Measurements from ENCODE around the gene ERN2. TPM values are rescaled to one million over a fixed set of nuclear protein-coding genes. Genes with fewer than 3 reads are reported as not detected.
"Not testable (repeated sequence)": the region's sequence is repeated elsewhere in the genome, so short reads cannot be mapped to it uniquely, and the experiment has no call there.

ERN2 gene
- not detected in 2 replicates for total RNA-seq

GRCh38 chr16:23712976-23713375, at the start of gene ERN2:
TSS of gene ERN2 (minus strand) at chr16:23713222. CDS start at chr16:23713187, 35 bp downstream.
- DNase-seq (ENCODE audit: extremely low read depth, low read depth, low spot score), result no peak

GRCh38 chr16:23757937-23758619, 45.1 kb upstream of the ERN2 start:
- DNase-seq (ENCODE audit: extremely low read depth, low read depth, low spot score), result no peak

- no peak for DNase-seq (ENCODE audit: extremely low read depth, low read depth, low spot score)
Measured at GRCh38 chr16:23757116-23757515, 44.1 kb upstream of the ERN2 start.

GRCh38 chr16:23755484-23755809, 42.4 kb upstream of the ERN2 start:
- no peak for DNase-seq (ENCODE audit: extremely low read depth, low read depth, low spot score)

GRCh38 chr16:23754594-23755483, 41.8 kb upstream of the ERN2 start, which contains the start of gene CHP2:
TSS of gene CHP2 (plus strand) at chr16:23755026. CDS start at chr16:23755050, 24 bp downstream.
- no peak for DNase-seq (ENCODE audit: extremely low read depth, low read depth, low spot score)

GRCh38 chr16:23753908-23754593, 41.0 kb upstream of the ERN2 start:
- no peak for DNase-seq (ENCODE audit: extremely low read depth, low read depth, low spot score)

- not testable (repeated sequence) for DNase-seq (ENCODE audit: extremely low read depth, low read depth, low spot score)
Measured at GRCh38 chr16:23751053-23751452, 38.0 kb upstream of the ERN2 start.

GRCh38 chr16:23748630-23749029, 35.6 kb upstream of the ERN2 start:
- DNase-seq (ENCODE audit: extremely low read depth, low read depth, low spot score), result no peak

- DNase-seq (ENCODE audit: extremely low read depth, low read depth, low spot score), result no peak
Measured at GRCh38 chr16:23745263-23745662, 32.2 kb upstream of the ERN2 start.

- no peak for DNase-seq (ENCODE audit: extremely low read depth, low read depth, low spot score)
Measured at GRCh38 chr16:23742766-23743165, 29.7 kb upstream of the ERN2 start.

- DNase-seq (ENCODE audit: extremely low read depth, low read depth, low spot score), result no peak
Measured at GRCh38 chr16:23741675-23742303, 28.8 kb upstream of the ERN2 start.

- no peak for DNase-seq (ENCODE audit: extremely low read depth, low read depth, low spot score)
Measured at GRCh38 chr16:23739516-23739915, 26.5 kb upstream of the ERN2 start.

- DNase-seq (ENCODE audit: extremely low read depth, low read depth, low spot score), result not testable (repeated sequence)
Measured at GRCh38 chr16:23737423-23738028, 24.5 kb upstream of the ERN2 start.

- DNase-seq (ENCODE audit: extremely low read depth, low read depth, low spot score), result no peak
Measured at GRCh38 chr16:23734176-23734893, 21.3 kb upstream of the ERN2 start.

GRCh38 chr16:23729503-23730424, 16.7 kb upstream of the ERN2 start:
- no peak for DNase-seq (ENCODE audit: extremely low read depth, low read depth, low spot score)

- DNase-seq (ENCODE audit: extremely low read depth, low read depth, low spot score), result no peak
Measured at GRCh38 chr16:23728112-23728477, 15.1 kb upstream of the ERN2 start.

- DNase-seq (ENCODE audit: extremely low read depth, low read depth, low spot score), result no peak
Measured at GRCh38 chr16:23726710-23727109, 13.7 kb upstream of the ERN2 start.

GRCh38 chr16:23724785-23725131, 11.7 kb upstream of the ERN2 start:
- DNase-seq (ENCODE audit: extremely low read depth, low read depth, low spot score), result no peak

Data from glomerular endothelial cell (primary cell).